Epithelial cell of prostate (primary cell): Measurements from ENCODE around the gene DDAH1.

ENCODE experiments used
- DNase-seq: peaks from one replicate; pipeline ENCODE4 v3.0.0-alpha.2; 2011; ENCODE audit warnings: low read depth, low spot score
- H3K27ac ChIP-seq: fragments of 450-650 bp; 2 replicates; pipeline ENCODE4 v1.5.1; 2017; ENCODE audit warnings: mild to moderate bottlenecking

DDAH1 gene

GRCh38 chr1:85339656-85340399 lies 125.1 kb downstream of the DDAH1 start:
- no peak for DNase-seq
- H3K27ac ChIP-seq = no peak overlapping the region

GRCh38 chr1:85339089-85339488 lies 125.9 kb downstream of the DDAH1 start:
- DNase-seq = no peak
- no peak overlapping the region for H3K27ac ChIP-seq

DNA sequence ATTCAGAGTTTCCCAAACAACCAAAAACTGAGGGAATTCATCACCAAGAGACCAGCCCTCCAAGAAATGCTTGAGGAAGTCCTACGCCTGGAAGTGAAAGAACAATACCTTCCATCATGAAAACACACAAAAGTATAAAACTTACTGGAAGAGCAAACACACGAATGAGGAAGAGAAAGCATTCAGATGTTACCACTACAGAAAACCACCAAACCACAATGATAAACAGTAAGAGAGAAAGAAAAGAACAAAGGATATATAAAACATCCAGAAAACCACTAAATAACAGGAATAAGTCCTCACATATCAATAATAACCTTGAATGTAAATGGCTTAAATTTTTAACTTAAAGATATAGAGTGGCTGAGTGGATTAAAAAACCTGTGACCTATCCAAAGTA lies 130.0 kb downstream of the DDAH1 start:
- no peak for DNase-seq
- H3K27ac ChIP-seq = no peak overlapping the region

DNA sequence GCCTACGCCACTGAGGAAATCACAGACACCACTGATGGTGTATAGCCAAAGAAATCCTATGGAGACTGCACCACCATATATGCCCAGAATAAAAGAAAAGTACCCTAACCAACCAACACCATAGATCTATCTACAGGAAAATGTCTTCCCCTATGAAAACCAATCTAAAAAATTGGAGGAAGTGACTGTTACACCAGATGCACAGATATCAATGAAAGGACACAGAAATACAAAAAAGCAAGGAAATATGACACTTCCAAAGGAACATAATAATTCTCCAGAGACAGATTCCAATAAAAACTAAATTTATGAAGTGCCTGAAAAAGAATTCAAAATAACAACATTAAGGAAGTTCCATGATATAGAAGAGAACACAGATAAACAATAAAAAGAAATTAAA lies 131.8 kb downstream of the DDAH1 start:
- no peak for DNase-seq
- no peak overlapping the region for H3K27ac ChIP-seq

- no peak overlapping the region for H3K27ac ChIP-seq
- DNase-seq = no peak
These were observed 132.4 kb downstream of the DDAH1 start for GRCh38 chr1:85332575-85332974.

DNA sequence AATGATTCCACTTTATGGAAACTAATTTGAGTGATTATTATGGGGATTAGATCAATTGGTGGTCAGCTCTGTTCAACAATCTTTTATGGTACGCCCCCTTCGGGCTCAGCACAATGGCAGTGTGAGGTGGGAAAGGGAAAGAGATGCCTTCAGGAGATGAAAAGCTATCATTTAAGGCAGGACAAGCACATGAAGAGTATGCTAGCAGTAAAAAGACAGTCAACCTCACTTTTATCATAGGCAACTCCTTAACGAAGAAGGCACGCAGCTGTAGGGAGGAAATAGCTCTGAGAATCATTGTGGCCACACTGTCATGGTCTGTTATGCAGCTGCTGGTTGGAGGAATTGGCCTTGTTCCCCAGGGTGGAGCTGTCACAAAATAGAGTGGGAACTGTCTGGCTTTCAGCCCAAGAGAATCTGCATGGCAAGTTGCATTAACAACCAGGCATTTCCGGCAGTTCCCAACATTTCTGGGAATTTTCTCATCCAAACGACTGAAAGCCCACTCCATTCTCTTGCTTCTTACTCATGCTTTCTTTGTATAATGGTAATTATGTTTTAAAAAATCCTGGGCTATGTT lies 134.2 kb downstream of the DDAH1 start:
- peak overlapping the region; percentile 63 for H3K27ac ChIP-seq
- no peak for DNase-seq

- H3K27ac ChIP-seq = peak overlapping the region; percentile 63
- DNase-seq = no peak
These were observed 134.7 kb downstream of the DDAH1 start for GRCh38 chr1:85330214-85330631.

DNA sequence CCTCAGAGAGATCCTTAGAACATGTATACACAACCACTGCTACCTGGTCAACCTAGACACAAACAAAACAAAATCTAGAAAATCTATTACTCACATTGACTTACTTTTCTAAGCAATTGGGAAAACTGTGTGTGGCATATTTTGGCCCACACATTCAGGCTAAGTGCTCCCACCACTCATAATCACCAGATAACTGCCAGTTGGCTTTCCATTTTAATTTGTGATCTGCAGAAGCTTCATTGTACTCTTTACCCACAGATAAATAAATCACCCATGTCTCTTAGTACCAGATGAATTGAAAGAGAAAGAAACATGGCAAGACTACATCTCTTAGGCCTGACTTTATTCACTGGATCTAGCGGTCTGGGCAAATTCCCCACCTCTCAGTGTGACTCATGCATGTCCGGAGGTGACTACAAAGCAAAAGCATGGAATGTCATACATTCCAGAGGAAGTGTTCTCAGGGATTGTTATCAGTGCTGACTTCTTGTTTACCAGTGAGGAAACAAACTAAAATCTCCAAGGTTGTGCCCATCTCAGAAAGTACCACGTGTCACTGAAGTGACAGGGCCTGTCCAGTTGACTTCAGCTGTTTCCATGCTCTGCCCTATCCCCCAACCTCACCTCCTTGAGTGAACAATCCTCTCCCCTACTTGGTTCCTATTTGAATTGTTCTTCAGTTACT lies 136.1 kb downstream of the DDAH1 start:
- DNase-seq = peak; percentile 63
- H3K27ac ChIP-seq = peak overlapping the region; percentile 63

GRCh38 chr1:85327759-85328158 lies 137.2 kb downstream of the DDAH1 start:
- H3K27ac ChIP-seq = no peak overlapping the region
- DNase-seq = no peak

GRCh38 chr1:85326851-85327250 lies 138.1 kb downstream of the DDAH1 start:
- peak overlapping the region; percentile 34 for H3K27ac ChIP-seq
- DNase-seq = no peak

DNA sequence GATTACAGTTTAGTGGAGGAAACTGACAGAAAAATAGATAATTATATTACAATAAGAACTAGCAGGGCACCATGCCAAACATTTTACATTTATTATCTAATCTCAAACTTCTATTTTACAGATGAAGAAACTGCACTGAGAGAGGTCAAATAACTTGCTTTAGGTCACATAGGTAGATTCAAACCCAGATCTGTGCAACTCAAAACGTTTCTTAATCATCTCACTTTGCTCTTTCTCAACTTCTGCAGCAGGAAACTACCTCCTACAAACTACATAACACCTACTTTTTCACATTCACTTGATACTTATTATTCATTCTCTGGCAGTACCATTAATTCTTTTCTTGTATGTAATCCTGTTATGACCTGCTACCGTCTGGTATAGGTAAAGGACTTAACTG lies 138.6 kb downstream of the DDAH1 start:
- no peak for DNase-seq
- peak overlapping the region; percentile 34 for H3K27ac ChIP-seq

- H3K27ac ChIP-seq = peak overlapping the region; percentile 34
- DNase-seq = no peak
These were observed 139.0 kb downstream of the DDAH1 start for GRCh38 chr1:85325920-85326319.

DNA sequence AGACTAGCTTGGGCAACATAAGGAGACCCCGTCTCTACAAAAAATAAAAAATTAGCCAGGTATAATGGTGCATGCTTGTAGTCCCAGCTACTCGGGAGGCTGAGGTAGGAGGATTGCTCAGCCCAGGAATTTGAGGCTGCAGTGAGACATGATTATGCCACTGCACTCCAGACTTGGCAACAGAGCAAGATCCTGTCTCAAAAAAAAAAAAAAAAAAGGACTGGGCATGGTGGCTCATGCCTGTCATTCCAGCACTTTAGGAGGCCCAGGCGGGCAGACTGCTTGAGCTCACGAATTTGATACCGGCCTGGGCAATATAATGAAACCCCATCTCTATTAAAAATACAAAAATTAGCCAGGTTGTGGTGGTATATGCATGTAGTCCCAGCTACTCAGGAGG lies 141.2 kb downstream of the DDAH1 start:
- DNase-seq = no peak
- no peak overlapping the region for H3K27ac ChIP-seq

DNA sequence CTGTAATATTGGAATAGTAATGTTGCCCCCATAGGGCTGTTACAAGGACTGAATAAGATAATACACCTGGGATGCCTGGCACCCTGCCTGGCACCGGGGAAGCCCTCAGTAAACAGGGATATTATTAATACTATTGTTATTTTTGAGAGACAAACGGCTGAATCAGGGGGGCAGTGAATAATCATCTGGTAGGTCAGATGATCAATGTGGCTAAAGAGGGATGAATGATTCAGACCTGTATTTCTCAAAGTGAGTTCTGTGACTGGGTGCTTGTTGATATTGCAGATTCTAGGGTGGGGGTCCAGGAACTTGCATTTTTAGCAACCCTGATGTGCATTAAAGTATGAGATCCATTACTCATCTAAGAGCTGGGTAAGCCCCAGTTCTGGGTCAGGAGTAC lies 142.3 kb downstream of the DDAH1 start:
- no peak for DNase-seq
- peak overlapping the region; percentile 75 for H3K27ac ChIP-seq

GRCh38 chr1:85321237-85321964 lies 143.6 kb downstream of the DDAH1 start:
- peak overlapping the region; percentile 75 for H3K27ac ChIP-seq
- no peak for DNase-seq

- no peak for DNase-seq
- H3K27ac ChIP-seq = peak overlapping the region; percentile 75
These were observed 144.4 kb downstream of the DDAH1 start for GRCh38 chr1:85320371-85321131.

GRCh38 chr1:85319931-85320330 lies 145.0 kb downstream of the DDAH1 start:
- DNase-seq = no peak
- peak overlapping the region; percentile 75 for H3K27ac ChIP-seq

GRCh38 chr1:85319491-85319890 lies 145.5 kb downstream of the DDAH1 start:
- peak overlapping the region; percentile 75 for H3K27ac ChIP-seq
- DNase-seq = no peak

DNA sequence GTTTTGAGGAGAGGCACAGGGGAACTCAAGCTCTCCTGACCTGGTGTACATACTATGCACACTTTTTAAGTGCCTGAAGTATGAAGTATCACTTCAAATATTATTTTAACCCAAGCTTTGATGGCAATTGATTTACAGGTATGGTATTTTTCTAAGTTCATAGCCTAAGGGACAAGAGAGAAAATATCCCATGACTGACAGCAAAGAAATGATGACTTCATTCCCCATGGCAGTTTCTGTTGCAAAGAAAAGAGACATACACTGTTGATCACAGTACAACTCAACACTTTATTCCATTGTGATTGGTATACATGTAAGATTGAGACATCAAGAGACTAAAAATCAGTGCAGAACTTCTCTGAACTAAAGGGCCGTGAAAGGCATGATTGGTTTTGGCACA lies 146.7 kb downstream of the DDAH1 start:
- peak overlapping the region; percentile 7 for H3K27ac ChIP-seq
- no peak for DNase-seq

- DNase-seq = no peak
- H3K27ac ChIP-seq = no peak overlapping the region
These were observed 147.4 kb downstream of the DDAH1 start for GRCh38 chr1:85317560-85317959.
